ENCODE data around the gene RPL41. TPM values are rescaled to one million over a fixed set of nuclear protein-coding genes. Genes with fewer than 3 reads are reported as not detected.
A peak's percentile ranks its signal among the peaks of the same experiment; 100 is the strongest.

The RPL41 gene
- total RNA-seq, 1 donor from 2014 or later, result 4,566 TPM

DNA sequence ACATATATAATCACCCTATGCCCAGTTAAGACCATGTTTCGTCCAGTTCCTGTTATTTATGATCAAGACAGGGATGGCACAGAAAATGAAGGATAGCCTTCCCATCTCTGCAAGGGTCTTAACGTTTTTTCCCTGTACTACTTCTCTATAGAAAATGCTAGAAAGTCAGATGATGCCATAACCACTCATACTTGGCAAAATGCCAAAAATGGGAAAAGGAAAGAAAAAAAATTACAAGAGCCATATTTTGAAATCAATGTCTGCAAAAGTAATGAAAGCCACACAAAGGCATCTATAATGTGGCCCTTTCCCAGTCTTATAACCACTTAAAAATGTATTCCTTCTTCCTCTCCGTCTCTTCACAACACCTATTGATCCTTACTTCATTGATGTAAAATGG is 34.1 kb downstream of the RPL41 start:
- H3K27ac Mint-ChIP-seq, result peak overlapping the region; percentile 74
- no peak for DNase-seq (ENCODE audit: extremely low spot score, unreplicated experiment)
- H3K36me3 Mint-ChIP-seq, result peaks cover 4% of the 10 kb centered on the region
- no peaks in the 10 kb centered on the region for H3K9me3 Mint-ChIP-seq
- peaks cover 33% of the 10 kb centered on the region for H3K4me1 Mint-ChIP-seq (ENCODE audit: unreplicated experiment)
- TF ChIP-seq, protein P1, sequence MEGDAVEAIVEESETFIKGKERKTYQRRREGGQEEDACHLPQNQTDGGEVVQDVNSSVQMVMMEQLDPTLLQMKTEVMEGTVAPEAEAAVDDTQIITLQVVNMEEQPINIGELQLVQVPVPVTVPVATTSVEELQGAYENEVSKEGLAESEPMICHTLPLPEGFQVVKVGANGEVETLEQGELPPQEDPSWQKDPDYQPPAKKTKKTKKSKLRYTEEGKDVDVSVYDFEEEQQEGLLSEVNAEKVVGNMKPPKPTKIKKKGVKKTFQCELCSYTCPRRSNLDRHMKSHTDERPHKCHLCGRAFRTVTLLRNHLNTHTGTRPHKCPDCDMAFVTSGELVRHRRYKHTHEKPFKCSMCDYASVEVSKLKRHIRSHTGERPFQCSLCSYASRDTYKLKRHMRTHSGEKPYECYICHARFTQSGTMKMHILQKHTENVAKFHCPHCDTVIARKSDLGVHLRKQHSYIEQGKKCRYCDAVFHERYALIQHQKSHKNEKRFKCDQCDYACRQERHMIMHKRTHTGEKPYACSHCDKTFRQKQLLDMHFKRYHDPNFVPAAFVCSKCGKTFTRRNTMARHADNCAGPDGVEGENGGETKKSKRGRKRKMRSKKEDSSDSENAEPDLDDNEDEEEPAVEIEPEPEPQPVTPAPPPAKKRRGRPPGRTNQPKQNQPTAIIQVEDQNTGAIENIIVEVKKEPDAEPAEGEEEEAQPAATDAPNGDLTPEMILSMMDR (conservative IDR thresholded peaks at IDR 0.05), result no peak
- H3K27me3 Mint-ChIP-seq, result no peaks in the 10 kb centered on the region
- H3K4me3 Mint-ChIP-seq, result peak overlapping the region; percentile 94

GRCh38 chr12:56151672-56152131 is 35.3 kb downstream of the RPL41 start:
- TF ChIP-seq, protein P1 (conservative IDR thresholded peaks at IDR 0.05), result peak; percentile 67
- Mint-ChIP-seq H3K4me1 (ENCODE audit: unreplicated experiment) (peaks cover 33% of the 10 kb centered on the region), H3K27ac (peak overlapping the region; percentile 97), H3K27me3 (no peaks in the 10 kb centered on the region), H3K36me3 (peaks cover 4% of the 10 kb centered on the region), H3K4me3 (peak overlapping the region; percentile 94), H3K9me3 (no peaks in the 10 kb centered on the region)
- no peak for DNase-seq (ENCODE audit: extremely low spot score, unreplicated experiment)

DNA sequence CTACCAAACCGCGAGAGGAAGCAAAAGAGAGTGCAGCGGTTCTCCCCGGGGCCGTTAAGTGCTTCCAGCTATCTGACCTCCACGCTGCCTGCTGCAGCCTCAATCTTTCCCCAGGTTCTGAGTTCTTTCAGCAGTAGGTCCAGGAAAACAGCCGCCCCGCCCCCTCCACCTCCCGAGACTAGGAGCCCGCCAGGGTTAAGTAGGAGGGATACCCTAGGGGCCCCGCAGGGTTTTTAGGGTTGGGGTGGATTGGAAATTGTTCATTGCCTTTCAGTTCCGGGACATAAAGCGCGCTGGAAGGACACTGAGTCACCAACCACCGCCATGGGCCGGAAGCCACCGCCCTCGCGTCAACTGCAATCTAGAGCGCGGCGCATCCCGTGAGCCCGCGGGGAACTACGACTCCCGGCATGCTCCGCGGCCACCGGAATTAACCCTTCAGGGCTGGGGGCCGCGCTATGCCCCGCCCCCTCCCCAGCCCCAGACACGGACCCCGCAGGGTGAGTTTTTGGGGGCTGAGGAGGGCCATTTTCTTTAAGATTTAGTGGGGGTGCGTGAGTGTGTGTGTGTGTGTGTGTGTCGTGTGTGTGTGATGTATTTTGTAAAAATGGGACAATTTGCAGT is 35.8 kb downstream of the RPL41 start, which contains the start of gene MYL6B:
Gene MYL6B, plus strand, starts transcription at position 456 of the 624 bp plus-strand sequence. CDS start 1,332 bp downstream, outside the sequence.
- peak within 1 kb of the TSS; percentile 94 for H3K4me3 Mint-ChIP-seq
- peaks cover 30% of the 10 kb centered on the region for H3K4me1 Mint-ChIP-seq (ENCODE audit: unreplicated experiment)
- peaks cover 4% of the 10 kb centered on the region for H3K36me3 Mint-ChIP-seq
- H3K27me3 Mint-ChIP-seq, result no peaks in the 10 kb centered on the region
- DNase-seq (ENCODE audit: extremely low spot score, unreplicated experiment), result peak; percentile 91
- H3K27ac Mint-ChIP-seq, result peak within 1 kb of the TSS; percentile 97
- H3K9me3 Mint-ChIP-seq, result no peaks in the 10 kb centered on the region
- TF ChIP-seq, protein P1 (conservative IDR thresholded peaks at IDR 0.05), result no peak

DNA sequence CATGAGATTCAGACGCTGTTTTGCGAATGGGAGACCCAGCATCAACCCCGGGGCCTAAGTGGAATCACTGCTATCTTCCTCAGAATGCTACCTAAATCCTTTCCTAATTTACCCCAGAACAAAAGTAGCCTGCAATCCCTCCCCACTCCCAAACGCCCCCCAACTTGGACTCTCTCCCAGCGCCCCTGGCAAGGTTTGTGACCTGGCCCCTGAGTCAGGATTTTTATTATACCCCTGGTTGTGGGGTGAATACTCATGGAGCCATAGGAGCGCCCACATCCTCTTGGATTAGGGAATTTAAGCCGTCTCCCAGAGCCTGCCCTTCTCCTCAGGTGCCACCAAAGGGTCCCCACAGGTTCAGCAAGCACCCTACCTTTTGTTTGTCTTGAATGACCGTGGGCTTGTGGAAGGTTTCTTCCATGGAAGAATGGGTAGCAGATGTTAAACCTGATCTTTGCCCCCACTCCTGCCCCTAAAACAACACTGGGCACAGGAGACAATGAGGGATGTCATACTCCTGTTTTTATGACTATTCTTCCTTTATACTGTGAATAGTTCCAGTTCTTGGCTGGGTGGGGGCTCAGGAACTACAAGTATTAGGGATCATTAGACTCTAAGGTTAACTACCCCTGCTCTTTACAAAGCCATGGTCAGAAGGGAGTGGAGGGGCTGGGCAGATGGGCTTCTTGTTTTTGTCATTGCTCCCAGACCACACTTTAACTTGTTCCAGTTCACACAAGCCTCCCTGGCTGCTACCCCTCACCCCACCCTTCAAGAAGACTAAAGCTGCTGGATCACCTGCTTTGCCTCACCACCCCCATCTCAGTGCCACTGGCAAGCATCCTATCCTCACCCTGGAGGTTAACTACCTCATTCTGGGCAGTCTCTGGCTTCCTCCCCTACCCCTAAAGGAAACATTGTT is 36.6 kb downstream of the RPL41 start:
- H3K4me3 Mint-ChIP-seq, result peak overlapping the region; percentile 94
- H3K27me3 Mint-ChIP-seq, result no peaks in the 10 kb centered on the region

GRCh38 chr12:56153678-56154065 is 37.2 kb downstream of the RPL41 start:
- H3K27me3 Mint-ChIP-seq, result peaks cover 3% of the 10 kb centered on the region

More for the DNA sequence above, 36.6 kb downstream of the RPL41 start:
- Mint-ChIP-seq H3K9me3 (no peaks in the 10 kb centered on the region), H3K27ac (peak overlapping the region; percentile 97), H3K36me3 (peaks cover 4% of the 10 kb centered on the region), H3K4me1 (ENCODE audit: unreplicated experiment) (peaks cover 35% of the 10 kb centered on the region)
- DNase-seq (ENCODE audit: extremely low spot score, unreplicated experiment), result no peak
- TF ChIP-seq, protein P1 (conservative IDR thresholded peaks at IDR 0.05), result no peak

More at GRCh38 chr12:56153678-56154065, 37.2 kb downstream of the RPL41 start:
- Mint-ChIP-seq H3K36me3 (peaks cover 8% of the 10 kb centered on the region), H3K4me3 (peak overlapping the region; percentile 94), H3K4me1 (ENCODE audit: unreplicated experiment) (peaks cover 35% of the 10 kb centered on the region), H3K27ac (peak overlapping the region; percentile 97), H3K9me3 (no peaks in the 10 kb centered on the region)
- TF ChIP-seq, protein P1 (conservative IDR thresholded peaks at IDR 0.05), result no peak
- DNase-seq (ENCODE audit: extremely low spot score, unreplicated experiment), result no peak
